ENCODE measurements around the gene ADD2. TPM values are rescaled to one million over a fixed set of nuclear protein-coding genes. Genes with fewer than 3 reads are reported as not detected.
"Not testable (repeated sequence)": the region's sequence is repeated elsewhere in the genome, so short reads cannot be mapped to it uniquely, and the experiment has no call there.

ADD2 gene
- total RNA-seq, result not detected

DNA sequence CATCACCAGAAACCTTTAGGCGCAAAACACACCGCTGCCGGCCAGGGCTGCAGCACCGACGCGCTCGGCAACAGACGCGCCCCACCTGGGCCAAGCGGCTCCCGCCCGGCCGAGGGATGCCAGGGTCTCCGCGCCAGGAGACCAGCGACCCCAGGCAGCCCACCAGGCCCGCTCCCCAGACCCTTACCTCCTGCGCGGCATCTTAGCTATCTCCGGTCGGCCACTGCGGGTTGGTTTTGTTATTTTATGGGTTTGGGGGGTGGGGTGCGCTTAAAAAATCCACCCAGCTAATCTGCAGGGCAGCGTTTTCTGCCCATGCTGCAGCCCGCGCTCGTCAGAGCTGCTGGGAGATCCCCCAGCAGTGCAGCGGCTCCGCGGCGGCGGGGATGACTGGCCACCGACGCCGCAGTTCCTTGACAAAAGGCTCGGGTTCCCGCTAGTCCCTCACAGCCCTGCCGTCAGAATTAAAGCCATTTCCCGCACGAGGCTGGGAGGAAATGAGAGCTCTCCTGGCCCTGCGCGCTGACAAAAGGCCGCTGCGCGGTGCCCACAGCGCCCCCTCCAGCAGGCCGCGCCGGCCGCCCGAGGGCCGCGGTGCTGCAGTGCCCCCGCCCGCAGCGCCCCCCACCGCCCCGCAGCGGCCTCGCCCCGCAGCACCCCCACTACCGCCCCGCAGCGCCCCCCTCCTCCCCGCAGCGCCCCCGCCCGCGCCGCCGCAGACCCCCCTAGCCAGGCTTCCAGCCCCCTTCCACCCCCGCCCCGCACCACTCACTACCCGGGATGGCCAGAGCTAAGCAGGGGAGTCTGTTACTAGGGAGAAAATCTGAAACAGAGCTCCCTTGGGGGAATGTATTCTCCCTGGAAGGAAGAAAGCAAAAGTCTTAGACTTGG lies at the start of gene ADD2:
Gene ADD2 (minus strand): TSS at position 502 of the 891 bp plus-strand sequence. CDS start 61,792 bp downstream, outside the sequence.
- peak; percentile 6 for DNase-seq

- DNase-seq, result no peak
Observed at GRCh38 chr2:70817284-70817954, 49.4 kb upstream of the ADD2 start.

DNA sequence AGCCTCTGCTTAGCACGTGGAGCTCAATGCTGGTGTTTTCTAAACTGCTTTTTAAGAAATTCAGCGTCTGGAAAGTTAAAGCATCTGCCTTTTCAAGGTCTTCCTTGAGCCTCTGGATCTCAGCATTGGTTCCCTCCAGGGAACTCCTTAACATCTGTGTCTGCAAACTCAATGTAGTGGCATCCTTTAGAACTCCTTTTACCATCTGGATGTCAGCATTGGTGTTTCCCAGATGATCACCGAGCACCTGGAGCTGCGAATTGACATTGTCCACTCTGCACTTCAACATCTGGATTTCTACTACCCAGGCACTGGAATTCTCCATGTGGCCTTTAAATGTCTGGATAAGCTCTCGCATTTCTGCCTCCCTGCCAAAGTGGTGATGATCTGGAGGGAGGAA lies 48.7 kb upstream of the ADD2 start:
- DNase-seq, result no peak

DNA sequence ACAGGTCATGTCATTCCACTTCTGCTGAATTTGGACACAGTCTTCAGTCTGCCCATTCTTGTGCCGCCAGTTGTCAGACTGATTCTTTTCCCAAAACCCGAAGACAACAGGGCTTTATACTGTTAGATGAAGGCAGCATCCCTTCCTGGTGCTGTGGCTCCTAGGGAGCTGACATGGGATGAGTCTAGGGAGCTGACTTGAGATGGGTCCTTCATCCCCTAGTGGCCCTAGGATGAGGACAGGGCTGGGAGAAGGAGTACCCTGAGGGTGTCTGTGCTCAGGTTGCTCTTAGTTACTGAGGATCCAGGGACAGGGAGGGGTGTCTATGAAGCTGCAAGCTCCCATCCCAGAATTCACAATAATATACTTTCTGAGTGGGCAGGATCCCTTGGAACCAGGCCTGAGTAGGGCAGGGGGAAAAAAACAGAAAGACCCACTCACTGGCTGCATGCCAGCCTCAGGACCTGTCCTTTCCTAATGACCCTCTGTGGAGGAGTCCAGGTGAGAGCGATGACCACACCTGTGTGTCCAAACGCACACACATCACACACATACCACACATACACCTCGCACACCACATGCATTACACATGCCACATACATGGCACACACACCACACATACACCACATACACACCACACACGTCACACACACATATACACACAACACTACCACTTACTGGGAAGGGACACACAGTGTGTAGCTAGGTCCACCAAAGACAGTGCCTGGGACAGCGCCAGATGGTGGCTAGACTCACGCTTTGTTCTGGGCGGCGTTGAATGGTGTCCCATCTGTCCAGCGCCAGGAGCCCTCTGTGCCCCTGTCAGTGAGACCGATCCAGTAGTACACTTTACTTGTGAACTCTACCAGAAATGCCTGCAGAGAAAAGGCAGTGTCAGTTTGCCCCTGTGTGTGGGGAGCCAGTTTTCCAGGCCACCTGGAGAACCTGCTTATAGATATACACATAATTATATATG lies 41.3 kb upstream of the ADD2 start:
- DNase-seq, result no peak

- DNase-seq, result no peak
Observed at GRCh38 chr2:70807828-70808118, 39.8 kb upstream of the ADD2 start.

- DNase-seq, result no peak
Observed at GRCh38 chr2:70807102-70807827, 39.3 kb upstream of the ADD2 start.

DNA sequence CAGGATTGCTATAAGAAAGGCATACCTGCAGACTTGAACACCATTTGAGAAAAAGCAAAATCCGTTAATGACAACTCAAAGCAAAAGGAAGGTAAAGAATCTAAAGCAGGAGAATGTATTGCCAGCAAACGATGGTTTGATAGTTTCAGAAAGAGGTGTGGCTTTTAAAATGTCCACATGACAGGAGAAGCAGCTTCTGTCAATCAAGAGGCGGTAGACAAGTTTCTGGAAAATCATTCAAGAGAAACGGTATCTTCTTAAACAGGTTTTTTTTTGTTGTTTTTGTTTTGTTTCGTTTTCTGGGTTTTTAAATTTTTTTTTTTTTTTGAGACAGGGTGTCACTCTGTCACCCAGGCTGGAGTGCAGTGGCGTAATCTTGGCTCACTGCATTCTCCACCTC lies 38.6 kb upstream of the ADD2 start:
- no peak for DNase-seq

DNA sequence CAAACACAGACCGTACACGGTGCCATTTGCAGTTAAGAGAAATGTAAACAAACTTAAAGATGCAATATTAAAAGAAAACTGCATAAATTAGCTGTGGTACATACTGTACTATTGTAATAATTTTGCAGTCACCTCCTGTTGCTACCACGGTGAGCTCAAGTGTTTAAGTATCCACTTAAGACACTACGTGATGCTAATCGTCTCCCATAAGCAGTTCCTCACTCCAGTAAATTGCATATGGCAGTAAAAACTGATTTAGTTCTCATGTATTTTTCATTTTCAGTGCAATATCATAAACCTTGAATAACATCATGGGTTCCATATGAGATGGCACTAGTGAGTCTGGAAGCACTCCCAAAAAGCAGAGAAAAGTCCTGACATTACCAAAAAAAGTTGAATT lies 38.0 kb upstream of the ADD2 start:
- DNase-seq, result no peak

DNA sequence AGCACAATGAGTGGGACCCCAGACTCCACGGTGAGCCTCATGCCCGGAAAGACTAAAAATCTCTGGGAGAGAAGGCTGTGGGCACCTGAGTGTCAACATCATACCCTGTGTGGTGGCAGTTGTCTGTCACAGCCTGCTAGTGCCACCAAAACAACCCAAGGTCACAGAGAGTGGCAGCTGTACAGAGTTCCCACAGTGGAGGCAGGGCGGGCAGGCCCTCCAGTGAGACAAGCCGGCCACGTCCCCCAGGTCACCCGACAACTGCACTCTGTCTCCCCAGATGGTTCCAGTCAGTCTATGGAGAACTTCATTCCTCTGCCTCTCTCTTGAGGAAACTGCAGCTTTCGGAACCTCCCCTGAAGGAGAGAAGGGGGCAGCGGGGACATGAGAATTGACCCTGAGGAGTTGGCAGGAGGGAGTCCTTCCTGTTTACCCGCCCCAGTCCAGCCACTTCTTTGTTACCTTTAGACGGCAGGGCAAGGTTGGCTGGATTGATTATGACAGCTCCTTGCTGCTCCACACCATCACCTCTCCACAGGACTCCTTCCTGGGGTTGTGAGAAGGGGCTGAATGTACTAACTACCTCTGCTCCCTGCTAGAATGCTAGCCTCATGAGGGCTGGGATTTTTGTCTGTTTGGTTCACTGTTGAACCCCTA lies 33.7 kb upstream of the ADD2 start:
- no peak for DNase-seq

DNA sequence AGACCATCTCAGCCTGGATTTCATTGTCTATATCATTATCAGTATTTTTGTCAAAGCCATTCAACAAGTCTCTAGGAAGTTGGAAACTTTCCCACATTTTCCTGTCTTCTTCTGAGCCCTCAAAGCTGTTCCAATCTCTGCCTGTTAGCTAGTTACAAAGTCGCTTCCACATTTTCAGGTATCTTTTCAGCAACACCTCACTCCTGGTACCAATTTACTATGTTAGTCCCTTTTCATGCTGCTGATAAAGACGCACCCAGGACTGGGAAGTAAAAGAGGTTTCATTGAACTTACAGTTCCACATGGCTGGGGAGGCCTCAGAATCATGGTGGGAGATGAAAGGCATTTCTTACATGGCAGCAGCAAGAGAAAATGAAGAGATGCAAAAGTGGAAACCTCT lies 31.7 kb upstream of the ADD2 start:
- DNase-seq, result no peak

DNA sequence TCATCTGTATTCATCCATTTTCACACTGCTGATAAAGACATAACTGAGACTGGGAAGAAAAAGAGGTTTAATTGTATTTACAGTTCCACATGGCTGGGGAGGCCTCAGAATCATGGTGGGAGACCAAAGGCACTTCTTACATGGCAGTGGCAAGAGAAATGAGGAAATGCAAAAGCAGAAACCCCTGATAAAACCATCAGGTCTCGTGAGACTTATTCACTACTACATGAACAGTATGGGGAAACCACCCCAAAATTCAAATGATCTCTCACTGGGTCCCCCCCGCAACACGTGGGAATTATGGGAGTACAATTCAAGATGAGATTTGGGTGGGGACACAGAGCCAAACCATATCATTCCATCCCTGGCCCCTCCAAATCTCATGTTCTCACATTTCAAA lies 30.0 kb upstream of the ADD2 start:
- not testable (repeated sequence) for DNase-seq

GRCh38 chr2:70797506-70797905 lies 29.5 kb upstream of the ADD2 start:
- DNase-seq, result no peak

GRCh38 chr2:70796262-70796661 lies 28.3 kb upstream of the ADD2 start:
- DNase-seq, result no peak

DNA sequence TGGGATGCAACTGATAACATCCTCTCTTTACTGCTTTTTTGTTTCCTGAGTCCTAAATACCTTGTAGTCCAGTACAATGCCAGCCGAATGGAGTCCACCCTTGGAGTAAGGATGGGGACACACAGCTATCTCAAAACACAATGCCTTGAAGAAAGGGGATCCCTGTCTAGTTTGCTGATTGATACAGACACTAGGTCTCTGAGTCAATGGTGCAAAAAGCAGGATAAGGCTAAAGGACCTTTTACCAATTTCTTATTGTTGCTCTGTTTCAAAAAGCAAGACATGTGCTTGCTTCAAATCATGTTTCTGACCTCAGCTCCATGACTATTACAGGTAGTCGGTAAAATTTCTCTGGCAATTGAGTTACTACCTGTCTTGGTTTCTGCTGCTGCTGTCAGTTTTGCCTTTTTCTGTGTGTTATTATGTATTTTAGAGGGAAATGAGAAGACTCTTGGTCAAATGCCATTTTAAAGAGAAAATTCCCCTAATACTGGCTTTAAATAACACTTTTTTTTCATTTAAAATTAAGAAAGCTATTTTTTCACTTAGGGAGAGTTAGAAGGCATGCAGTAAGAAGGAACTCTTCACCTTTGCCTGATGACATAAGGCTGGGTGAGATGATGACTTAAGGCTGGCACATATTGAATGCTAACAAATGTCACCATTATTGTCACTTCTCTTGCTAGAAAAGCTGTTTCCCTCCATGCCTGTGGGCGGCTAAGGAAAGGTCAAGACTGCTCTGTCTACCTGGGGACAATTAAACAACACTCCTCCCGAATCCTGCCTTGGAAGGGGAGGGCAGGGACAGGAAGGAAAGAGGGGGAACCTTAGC lies 27.4 kb upstream of the ADD2 start:
- DNase-seq, result no peak

DNA sequence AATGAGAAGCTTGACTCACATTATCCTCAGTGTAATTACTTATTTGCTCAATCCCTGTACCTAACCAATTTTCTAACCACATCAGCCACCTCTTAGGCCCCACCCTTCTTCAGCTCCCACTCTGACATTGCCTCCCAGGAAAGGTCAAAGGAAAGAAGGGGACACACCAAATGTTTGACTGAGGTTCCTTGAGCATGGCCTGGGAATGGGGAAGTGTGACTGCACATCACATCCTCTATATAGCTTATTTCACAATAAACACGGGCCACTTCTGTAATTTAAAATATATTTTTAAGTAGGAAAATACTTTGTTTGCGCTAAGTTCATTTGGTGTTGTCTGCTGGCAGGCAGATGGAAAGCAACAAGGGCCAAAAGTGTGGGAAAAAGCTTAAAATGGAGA lies 25.4 kb upstream of the ADD2 start:
- no peak for DNase-seq

DNA sequence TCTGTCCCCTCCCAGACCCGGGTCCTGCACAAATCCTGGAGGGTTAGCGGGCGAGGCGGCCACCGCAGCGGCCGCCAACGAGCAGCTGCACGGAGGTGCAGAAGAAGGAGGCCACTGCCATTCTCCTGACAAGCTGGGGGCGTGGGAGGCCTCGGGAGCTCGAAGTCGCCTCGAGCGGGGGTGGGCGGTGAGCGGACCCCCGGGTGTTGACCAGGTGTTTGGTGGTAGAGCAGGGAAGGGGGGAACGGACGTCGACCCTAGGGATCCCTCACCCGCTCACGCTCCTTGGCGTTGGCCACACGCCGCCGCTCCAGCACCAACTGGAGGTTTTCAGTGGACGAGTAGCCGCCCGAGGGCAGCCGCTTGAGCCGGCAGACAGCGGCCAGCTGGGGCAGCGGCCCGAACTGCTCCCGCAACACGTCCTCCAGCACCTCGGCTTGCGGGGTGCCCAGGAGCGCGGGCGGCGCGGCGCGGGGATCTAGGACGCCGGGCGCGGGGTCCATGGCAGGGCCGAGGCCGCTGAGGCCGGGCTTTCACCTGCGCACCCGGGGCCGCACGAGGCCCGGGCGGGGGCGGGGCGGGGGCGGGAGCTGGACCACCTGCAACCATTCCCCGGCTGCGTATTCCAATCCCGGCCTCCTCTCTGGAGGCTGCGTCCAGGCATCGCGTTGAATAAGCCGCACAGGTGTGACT lies 22.3 kb upstream of the ADD2 start, which contains the start of gene FIGLA:
Gene FIGLA (minus strand): TSS at position 508 of the 693 bp plus-strand sequence. CDS start 5 bp downstream, at position 503.
- DNase-seq, result no peak

DNA sequence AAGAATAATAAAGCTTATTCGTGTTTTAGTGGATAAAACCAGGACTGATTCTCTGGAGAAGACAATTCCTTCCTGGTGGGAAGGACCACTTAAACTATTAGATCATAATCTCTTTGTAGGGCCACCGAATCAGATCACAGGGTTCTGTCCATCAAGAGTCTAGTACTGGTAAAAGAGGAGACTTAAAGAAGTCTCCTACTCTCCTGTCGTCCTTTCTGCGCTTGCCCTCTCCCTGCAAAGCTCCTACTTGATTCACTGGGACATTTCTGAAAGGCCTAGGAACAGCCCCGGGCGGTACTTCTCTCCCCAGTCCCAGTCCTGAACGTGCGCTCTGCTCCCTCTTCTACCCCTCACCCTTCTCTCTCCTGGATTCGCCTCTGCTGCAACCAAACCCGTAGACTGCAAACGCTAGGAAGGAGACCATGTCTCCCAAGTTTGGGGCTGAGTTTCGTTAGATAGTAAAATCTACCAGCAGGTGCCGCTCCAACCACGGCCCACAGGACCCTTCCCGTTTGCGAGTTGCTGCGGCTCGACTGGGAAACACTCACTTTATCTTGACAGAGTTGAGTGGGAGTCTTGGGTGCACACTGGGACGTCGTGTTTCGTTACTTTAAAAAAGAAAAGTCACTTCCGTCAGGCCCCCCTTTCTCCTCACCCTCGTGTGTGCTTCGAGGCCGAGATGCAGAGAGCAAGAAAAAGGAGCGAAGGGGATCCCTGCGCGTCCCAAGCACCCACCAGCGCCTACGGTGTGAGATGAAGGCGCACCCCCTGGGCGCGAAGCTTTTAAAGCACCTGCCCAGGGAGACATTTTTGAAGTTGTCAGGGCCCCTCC lies 21.5 kb upstream of the ADD2 start:
- peak; percentile 12 for DNase-seq

DNA sequence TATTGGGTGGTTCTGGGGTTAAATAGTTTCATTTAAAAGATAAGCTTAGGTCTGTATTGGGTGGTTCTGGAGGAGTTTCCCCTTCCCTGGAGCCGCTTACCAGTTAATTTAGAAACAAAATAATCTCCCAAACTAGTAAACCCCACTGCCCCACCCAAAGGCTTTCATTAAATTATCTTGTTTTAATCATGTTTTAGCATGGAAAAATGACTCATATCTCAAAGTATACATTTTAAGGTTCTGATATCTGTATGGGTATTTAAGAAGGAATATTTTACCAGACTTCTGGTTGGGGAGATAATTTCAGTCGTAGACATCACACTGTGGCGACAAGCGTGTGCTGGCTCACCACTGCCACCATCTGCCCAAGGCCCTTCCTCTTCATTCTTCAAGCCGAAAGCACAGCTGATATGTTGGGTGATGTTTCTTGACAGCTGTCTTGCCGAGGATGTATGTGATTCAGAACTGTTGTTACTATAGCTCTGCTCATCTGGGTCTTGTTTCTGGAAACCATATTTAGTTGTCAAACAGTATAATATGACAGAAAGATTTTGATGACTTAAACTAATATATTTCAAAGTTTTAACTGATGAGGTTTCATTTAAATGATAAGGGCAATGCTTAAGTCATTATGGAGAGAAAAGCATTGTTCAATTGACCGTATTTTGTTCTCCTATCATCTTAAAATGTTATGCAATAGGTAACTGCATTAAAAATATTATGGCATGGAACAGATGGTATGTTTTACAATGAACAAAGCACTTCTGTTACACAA lies 17.3 kb upstream of the ADD2 start:
- no peak for DNase-seq
